Neuron (in vitro differentiated cells): ENCODE results near the gene MIA3.
A peak's percentile ranks its signal among the peaks of the same experiment; 100 is the strongest.

Experiments used
- H2AFZ ChIP-seq: one replicate; pipeline ENCODE4 v1.6.1; 2013; ENCODE audit warnings: low read depth, mild to moderate bottlenecking, inconsistent platforms, low read length, moderate library complexity
- H3K27me3 ChIP-seq: one replicate; pipeline ENCODE4 v1.6.1; 2013; ENCODE audit warnings: low read length; ENCODE audit not compliant: insufficient read depth
- H3K36me3 ChIP-seq: one replicate; pipeline ENCODE4 v1.6.1; 2013; ENCODE audit warnings: low read length; ENCODE audit not compliant: insufficient read depth
- H3K4me1 ChIP-seq: one replicate; pipeline ENCODE4 v1.6.1; 2013; ENCODE audit warnings: low read length; ENCODE audit not compliant: insufficient read depth
- H3K4me3 ChIP-seq: 2 replicates; pipeline ENCODE4 v1.5.1; 2013; ENCODE audit warnings: mild to moderate bottlenecking, low read length, moderate library complexity
- H3K9me3 ChIP-seq: one replicate; pipeline ENCODE4 v1.6.1; 2013; ENCODE audit warnings: low read length

Gene MIA3

DNA sequence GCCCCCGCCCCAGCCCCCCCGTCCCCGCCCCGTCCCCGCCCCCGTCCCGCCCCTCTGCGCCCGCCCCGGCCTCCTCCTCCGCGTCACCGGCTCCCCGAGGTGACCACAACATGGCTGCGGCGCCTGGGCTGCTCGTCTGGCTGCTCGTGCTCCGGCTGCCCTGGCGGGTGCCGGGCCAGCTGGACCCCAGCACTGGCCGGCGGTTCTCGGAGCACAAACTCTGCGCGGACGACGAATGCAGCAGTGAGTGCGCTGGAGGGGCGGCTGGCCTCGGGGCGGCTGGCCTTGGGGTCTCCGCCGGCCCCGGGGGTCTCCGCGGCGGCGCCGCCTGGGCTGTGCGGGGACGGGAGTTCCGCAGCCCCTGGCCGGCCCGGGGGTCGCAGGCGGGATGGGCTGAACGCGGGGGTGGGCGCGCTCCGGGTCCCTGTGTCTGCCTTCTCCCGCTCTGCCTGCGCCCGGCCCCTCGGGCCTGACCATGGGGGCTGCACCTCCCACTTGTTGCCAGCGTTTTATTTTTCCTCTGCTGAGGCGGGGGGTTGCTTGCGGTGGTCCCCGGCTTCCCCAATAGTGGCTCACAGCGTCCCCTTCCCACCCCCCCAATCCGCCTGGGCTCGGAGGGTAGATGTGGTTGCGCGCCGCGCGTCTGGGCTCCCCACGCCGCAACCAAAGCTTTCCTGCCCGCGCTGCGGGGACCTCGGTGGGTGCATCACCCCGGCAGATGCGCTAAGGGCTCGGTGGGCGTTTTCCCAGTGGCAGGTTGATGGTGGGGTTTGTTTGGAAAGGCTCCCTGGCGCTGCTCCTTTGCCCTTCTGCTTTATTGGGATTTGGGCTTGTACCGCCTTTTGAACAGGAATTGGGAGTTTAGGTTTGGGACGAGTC lies at the start of gene MIA3:
MIA3 (plus strand) TSS at position 97 of the 879 bp plus-strand sequence; CDS start at position 111, 14 bp downstream.
- H3K4me3 ChIP-seq = peak within 1 kb of the TSS; percentile 76

GRCh38 chr1:222570837-222571236 lies 47.1 kb upstream of the MIA3 start:
- Histone ChIP-seq H3K9me3 (peaks cover 5% of the 10 kb centered on the region), H3K4me1 (no peaks in the 10 kb centered on the region), H2AFZ (no peak overlapping the region), H3K4me3 (no peak overlapping the region), H3K27me3 (no peaks in the 10 kb centered on the region), H3K36me3 (peaks cover 47% of the 10 kb centered on the region)

More for the DNA sequence above, at the start of gene MIA3:
- Histone ChIP-seq H3K27me3 (peaks cover 3% of the 10 kb centered on the region), H2AFZ (peak within 1 kb of the TSS; percentile 96), H3K4me1 (peaks cover 12% of the 10 kb centered on the region), H3K9me3 (no peaks in the 10 kb centered on the region), H3K36me3 (peaks cover 13% of the 10 kb centered on the region)

- Histone ChIP-seq H3K4me3 (no peak overlapping the region), H3K9me3 (no peaks in the 10 kb centered on the region), H2AFZ (no peak overlapping the region), H3K36me3 (peaks cover 44% of the 10 kb centered on the region), H3K4me1 (no peaks in the 10 kb centered on the region), H3K27me3 (no peaks in the 10 kb centered on the region)
Measured at GRCh38 chr1:222579316-222579715, 38.6 kb upstream of the MIA3 start.

- H3K4me1 ChIP-seq = no peaks in the 10 kb centered on the region
- H3K4me3 ChIP-seq = no peak overlapping the region
- H3K27me3 ChIP-seq = no peaks in the 10 kb centered on the region
- H3K9me3 ChIP-seq = no peaks in the 10 kb centered on the region
- no peak overlapping the region for H2AFZ ChIP-seq
- peaks cover 47% of the 10 kb centered on the region for H3K36me3 ChIP-seq
Measured at GRCh38 chr1:222582099-222582774, 35.7 kb upstream of the MIA3 start.

GRCh38 chr1:222583079-222583478 lies 34.8 kb upstream of the MIA3 start:
- no peaks in the 10 kb centered on the region for H3K9me3 ChIP-seq
- no peaks in the 10 kb centered on the region for H3K4me1 ChIP-seq
- no peak overlapping the region for H2AFZ ChIP-seq
- H3K36me3 ChIP-seq = peaks cover 54% of the 10 kb centered on the region
- H3K27me3 ChIP-seq = no peaks in the 10 kb centered on the region
- H3K4me3 ChIP-seq = no peak overlapping the region

DNA sequence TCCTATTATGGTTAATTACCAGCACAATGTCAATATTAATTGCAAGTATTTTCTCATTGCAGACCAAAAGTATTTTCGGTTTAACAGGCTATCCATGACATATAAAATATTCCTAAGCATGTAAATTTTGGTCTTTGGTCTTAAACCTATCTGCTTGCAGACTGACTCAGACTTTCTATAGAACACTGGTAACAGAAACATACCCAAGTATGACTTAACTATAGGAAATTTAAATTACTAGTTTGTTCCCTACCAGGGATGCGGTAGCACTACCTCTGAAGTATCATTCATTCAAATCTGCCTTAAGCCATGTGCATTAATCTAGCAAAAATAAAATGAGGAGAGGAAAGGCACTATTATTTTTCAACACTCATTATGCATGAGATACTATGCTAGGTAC lies 31.1 kb upstream of the MIA3 start:
- peaks cover 13% of the 10 kb centered on the region for H3K4me1 ChIP-seq
- H3K4me3 ChIP-seq = no peak overlapping the region
- peaks cover 45% of the 10 kb centered on the region for H3K36me3 ChIP-seq
- no peak overlapping the region for H2AFZ ChIP-seq
- no peaks in the 10 kb centered on the region for H3K9me3 ChIP-seq
- H3K27me3 ChIP-seq = no peaks in the 10 kb centered on the region

- peaks cover 13% of the 10 kb centered on the region for H3K4me1 ChIP-seq
- H3K9me3 ChIP-seq = no peaks in the 10 kb centered on the region
- H2AFZ ChIP-seq = no peak overlapping the region
- peak overlapping the region; percentile 92 for H3K4me3 ChIP-seq
- H3K36me3 ChIP-seq = peaks cover 34% of the 10 kb centered on the region
- H3K27me3 ChIP-seq = no peaks in the 10 kb centered on the region
Measured at GRCh38 chr1:222588135-222588534, 29.8 kb upstream of the MIA3 start.

DNA sequence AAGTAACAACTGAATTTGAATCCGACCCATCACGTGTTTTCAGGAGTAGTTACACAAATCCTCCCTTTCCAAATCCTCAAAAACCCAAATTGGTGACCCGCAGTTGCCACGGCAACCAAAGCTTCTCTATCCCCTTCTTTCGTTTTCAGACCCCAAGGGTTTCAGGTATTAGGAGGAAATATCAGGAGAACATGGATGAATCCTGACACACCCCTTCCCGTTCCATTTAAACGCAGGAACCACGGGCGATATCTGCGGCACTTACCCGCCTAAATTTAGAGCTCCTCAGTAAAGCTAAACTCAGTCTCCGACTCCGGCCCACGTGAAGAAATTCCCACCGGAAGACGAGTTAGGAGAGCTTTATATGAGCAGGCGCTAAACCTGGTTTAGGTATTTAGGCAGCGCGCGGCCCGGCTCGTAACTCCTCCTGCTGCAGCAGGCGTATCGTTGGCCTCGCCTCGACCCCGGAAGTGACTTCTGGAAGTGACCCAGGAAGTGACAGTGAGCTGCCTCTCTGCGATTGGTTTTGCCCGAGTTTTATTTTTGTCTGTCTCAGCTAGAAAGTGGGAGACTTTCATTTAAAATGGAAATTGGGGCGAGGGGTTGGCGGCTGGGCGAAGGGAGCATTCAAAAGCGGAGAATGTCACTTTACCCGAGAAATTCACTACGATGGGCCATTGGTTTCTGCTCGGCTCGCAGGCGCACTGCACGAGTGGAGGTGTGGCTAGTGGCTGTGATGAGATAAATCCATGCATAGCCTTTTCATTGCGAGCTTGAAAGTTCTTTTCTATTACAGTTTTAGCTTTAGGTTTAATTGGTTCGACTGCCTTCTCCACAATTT lies 28.2 kb upstream of the MIA3 start, which contains the start of gene TAF1A:
TAF1A (minus strand) TSS at position 472 of the 841 bp plus-strand sequence.
- Histone ChIP-seq H3K9me3 (no peaks in the 10 kb centered on the region), H3K36me3 (peaks cover 23% of the 10 kb centered on the region), H3K27me3 (no peaks in the 10 kb centered on the region), H3K4me3 (peak within 1 kb of the TSS; percentile 92), H2AFZ (peak within 1 kb of the TSS; percentile 97), H3K4me1 (peaks cover 13% of the 10 kb centered on the region)

- Histone ChIP-seq H3K9me3 (no peaks in the 10 kb centered on the region), H3K27me3 (no peaks in the 10 kb centered on the region), H3K4me1 (peaks cover 13% of the 10 kb centered on the region), H3K36me3 (peaks cover 9% of the 10 kb centered on the region), H2AFZ (no peak overlapping the region), H3K4me3 (no peak overlapping the region)
Measured at GRCh38 chr1:222592171-222592570, 25.7 kb upstream of the MIA3 start.

- no peak overlapping the region for H2AFZ ChIP-seq
- no peaks in the 10 kb centered on the region for H3K36me3 ChIP-seq
- no peak overlapping the region for H3K4me3 ChIP-seq
- H3K4me1 ChIP-seq = peaks cover 9% of the 10 kb centered on the region
- no peaks in the 10 kb centered on the region for H3K9me3 ChIP-seq
- H3K27me3 ChIP-seq = no peaks in the 10 kb centered on the region
Measured at GRCh38 chr1:222594789-222595188, 23.1 kb upstream of the MIA3 start.

DNA sequence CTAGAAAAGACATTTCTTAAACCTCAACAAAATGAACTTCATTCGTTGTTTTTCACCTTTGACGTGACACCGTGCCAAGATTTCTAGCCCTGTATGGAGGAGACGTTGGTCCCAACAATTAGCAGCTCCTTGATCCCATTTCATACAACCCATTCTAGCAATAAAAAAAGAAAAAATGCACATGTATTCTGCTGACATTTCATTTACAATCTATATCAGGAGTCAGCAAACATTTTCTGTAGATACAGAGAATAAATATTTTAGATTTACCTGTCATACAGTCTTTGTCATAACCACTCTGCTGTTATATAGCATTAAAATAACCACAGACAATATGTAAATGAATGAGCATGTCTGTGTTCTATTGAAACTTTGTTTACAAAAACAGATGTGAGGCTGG lies 21.2 kb upstream of the MIA3 start:
- Histone ChIP-seq H3K27me3 (no peaks in the 10 kb centered on the region), H3K4me1 (no peaks in the 10 kb centered on the region), H3K9me3 (no peaks in the 10 kb centered on the region), H3K4me3 (no peak overlapping the region), H2AFZ (no peak overlapping the region), H3K36me3 (no peaks in the 10 kb centered on the region)

DNA sequence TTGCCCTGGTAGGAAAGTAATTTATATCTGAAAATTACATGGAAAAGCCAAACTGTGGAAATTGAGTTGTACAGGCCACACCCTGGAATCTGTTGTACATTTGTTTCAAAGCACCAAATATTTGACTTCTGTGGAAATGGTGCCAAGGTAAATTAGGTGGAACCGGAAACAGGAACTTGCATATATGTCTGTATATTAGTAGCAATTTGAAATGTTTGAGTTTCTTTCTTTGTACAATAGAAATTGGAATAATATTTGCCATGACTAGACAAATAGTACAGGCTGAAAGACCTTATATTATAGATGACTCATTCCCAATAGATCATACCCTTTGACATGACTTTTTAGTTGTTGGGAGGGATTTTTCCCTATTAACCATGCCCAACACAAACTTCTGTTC lies 17.6 kb upstream of the MIA3 start:
- H3K4me3 ChIP-seq = no peak overlapping the region
- H3K36me3 ChIP-seq = no peaks in the 10 kb centered on the region
- no peaks in the 10 kb centered on the region for H3K27me3 ChIP-seq
- no peaks in the 10 kb centered on the region for H3K9me3 ChIP-seq
- H3K4me1 ChIP-seq = no peaks in the 10 kb centered on the region
- H2AFZ ChIP-seq = no peak overlapping the region

DNA sequence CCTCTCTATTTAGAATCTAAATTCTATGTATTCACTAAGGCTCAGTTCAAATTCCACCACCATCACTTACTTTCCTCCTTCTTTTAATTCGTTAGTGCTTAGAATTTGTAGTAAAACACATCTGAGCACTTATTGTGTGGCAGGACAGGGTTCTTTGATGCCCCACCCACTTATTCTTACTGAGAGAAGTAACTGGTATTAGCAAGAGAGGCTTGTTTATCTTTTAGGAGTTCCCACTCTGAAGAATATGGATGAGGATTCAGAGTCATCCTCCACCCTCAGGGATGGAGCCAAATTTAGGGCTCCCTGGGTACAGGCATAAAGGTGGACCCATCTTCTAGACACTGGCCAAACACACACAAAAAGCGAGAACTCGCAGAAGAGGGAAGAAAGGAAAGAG lies 16.6 kb upstream of the MIA3 start:
- no peaks in the 10 kb centered on the region for H3K9me3 ChIP-seq
- no peak overlapping the region for H3K4me3 ChIP-seq
- H3K36me3 ChIP-seq = no peaks in the 10 kb centered on the region
- no peaks in the 10 kb centered on the region for H3K27me3 ChIP-seq
- no peak overlapping the region for H2AFZ ChIP-seq
- no peaks in the 10 kb centered on the region for H3K4me1 ChIP-seq
